VCaP (cell line): Measurements from ENCODE around the gene ZRANB3.

ENCODE experiments used
- H3K27ac ChIP-seq: fragments of 450-650 bp; 2 replicates; pipeline ENCODE4 v1.5.1; 2017
- TF ChIP-seq, protein P1 (sequence below): fragments of 450-650 bp; conservative IDR thresholded peaks from 2 replicates; pipeline ENCODE4 v1.5.1; 2017; ENCODE audit warnings: mild to moderate bottlenecking, moderate library complexity

Gene ZRANB3

DNA sequence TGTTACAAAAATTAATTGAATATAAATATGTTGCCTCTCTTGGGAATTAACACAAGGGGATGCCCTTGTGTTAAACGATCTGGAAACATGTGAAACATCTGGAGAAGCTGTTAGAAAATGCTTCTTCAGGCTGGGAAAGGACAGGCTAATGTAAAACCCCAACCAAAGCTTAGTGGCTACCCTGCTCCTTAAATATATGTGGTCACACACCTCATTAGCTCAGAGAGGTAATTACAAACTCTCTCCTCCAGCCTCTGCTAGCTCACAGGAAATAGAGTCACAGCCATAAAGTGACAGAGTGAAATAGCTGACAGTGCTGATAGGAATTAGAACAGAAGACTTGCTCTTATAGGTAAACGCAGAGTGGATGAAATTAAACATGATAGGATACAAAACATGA is 323.0 kb downstream of the ZRANB3 start:
- TF ChIP-seq, protein P1, sequence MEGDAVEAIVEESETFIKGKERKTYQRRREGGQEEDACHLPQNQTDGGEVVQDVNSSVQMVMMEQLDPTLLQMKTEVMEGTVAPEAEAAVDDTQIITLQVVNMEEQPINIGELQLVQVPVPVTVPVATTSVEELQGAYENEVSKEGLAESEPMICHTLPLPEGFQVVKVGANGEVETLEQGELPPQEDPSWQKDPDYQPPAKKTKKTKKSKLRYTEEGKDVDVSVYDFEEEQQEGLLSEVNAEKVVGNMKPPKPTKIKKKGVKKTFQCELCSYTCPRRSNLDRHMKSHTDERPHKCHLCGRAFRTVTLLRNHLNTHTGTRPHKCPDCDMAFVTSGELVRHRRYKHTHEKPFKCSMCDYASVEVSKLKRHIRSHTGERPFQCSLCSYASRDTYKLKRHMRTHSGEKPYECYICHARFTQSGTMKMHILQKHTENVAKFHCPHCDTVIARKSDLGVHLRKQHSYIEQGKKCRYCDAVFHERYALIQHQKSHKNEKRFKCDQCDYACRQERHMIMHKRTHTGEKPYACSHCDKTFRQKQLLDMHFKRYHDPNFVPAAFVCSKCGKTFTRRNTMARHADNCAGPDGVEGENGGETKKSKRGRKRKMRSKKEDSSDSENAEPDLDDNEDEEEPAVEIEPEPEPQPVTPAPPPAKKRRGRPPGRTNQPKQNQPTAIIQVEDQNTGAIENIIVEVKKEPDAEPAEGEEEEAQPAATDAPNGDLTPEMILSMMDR = no peak
- no peak overlapping the region for H3K27ac ChIP-seq

DNA sequence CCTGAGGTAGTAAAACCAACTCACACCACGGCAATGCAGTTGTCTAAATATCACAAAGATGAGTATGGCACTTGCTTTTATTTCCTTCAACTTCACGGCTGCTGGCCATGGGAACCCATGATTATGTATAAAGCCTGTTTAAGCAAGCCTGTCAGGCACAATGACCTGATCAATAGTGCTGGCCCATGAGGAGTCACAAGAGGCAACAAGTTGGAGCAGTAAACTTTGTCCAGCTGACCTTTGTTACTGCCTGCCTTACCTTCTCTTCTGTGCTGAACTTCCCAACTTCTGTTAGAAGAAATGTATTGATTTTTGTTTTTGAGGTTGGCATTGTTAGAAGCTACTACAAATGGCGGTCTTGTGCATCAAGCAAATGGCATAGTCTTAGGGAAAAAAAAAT is 327.1 kb downstream of the ZRANB3 start:
- TF ChIP-seq, protein P1 = no peak

DNA sequence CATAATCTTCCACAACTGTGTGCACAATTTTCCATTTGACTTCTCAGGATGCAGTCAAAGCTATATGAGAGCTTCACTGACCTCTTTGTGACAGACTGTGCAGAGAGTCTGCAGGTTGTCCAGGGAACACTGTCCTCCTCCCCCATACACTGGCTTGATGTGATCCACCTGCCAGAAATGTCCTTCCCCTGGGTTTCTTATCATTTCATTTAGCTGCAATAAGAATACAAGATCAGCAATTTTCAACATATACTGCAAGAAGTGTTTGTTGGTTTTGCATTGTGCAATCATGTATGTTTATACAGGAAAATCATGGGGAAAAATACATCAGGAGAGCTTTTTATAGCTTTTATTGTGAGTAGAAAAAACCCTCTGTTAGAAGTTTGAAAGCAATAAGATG is 328.3 kb downstream of the ZRANB3 start:
- H3K27ac ChIP-seq = no peak overlapping the region
- TF ChIP-seq, protein P1 = no peak

More for the DNA sequence above, 327.1 kb downstream of the ZRANB3 start:
- H3K27ac ChIP-seq = no peak overlapping the region

- TF ChIP-seq, protein P1 = no peak
- H3K27ac ChIP-seq = no peak overlapping the region
These were observed 332.5 kb downstream of the ZRANB3 start for GRCh38 chr2:135198481-135198880.

- TF ChIP-seq, protein P1 = no peak
- H3K27ac ChIP-seq = no peak overlapping the region
These were observed 340.2 kb downstream of the ZRANB3 start for GRCh38 chr2:135190799-135191198.

DNA sequence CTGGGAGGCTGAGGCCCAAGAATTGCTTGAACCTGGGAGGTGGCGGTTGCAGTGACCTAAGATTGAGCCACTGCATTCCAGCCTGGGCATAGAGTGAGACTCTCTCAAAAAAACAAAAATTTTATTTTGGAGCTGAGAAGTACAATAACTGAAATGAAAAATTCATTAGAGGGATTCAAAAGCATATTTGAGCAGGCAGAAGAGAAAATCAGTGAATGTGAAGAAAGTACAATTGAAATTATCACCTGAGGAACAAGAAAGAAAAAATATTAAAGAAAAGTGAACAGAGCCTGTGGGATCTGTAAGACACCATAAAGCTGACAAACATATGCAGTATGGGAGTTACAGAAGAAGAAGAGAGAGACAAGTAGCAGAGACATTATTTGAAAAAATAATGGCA is 341.9 kb downstream of the ZRANB3 start:
- TF ChIP-seq, protein P1 = no peak
- no peak overlapping the region for H3K27ac ChIP-seq

- TF ChIP-seq, protein P1 = no peak
- no peak overlapping the region for H3K27ac ChIP-seq
These were observed 343.7 kb downstream of the ZRANB3 start for GRCh38 chr2:135187270-135187669.

- H3K27ac ChIP-seq = no peak overlapping the region
- TF ChIP-seq, protein P1 = no peak
These were observed 345.0 kb downstream of the ZRANB3 start for GRCh38 chr2:135186054-135186453.
